ENCODE data around the gene SH2D1B. TPM values are rescaled to one million over a fixed set of nuclear protein-coding genes. Genes with fewer than 3 reads are reported as not detected.

The SH2D1B gene
- total RNA-seq, 1 experiment from 2014 or later, result not detected

GRCh38 chr1:162416909-162417308, 5.0 kb upstream of the SH2D1B start:
- Mint-ChIP-seq H3K27me3 (ENCODE audit: unreplicated experiment) (no peaks in the 10 kb centered on the region), H3K36me3 (ENCODE audit: insufficient read depth, unreplicated experiment) (no peaks in the 10 kb centered on the region), H3K27ac (ENCODE audit: unreplicated experiment) (no peak overlapping the region), H3K4me3 (ENCODE audit: low read depth, unreplicated experiment) (no peak overlapping the region), H3K4me1 (ENCODE audit: low read depth, unreplicated experiment) (peaks cover 39% of the 10 kb centered on the region), H3K9me3 (ENCODE audit: low read depth, unreplicated experiment) (peaks cover 4% of the 10 kb centered on the region)
- intact Hi-C loops (cut with micrococcal nuclease; ENCODE audit: unreplicated experiment), result no loop called here
- no peak for DNase-seq
- no TSS peak for BruUV-seq (replicated peaks)
- CTCF ChIA-PET, result no interaction called here
- no peak for TF ChIP-seq CTCF (IDR thresholded peaks at IDR 0.05; ENCODE audit: unreplicated experiment)

- H3K9me3 Mint-ChIP-seq (ENCODE audit: low read depth, unreplicated experiment), result peaks cover 4% of the 10 kb centered on the region
- peaks cover 37% of the 10 kb centered on the region for H3K4me1 Mint-ChIP-seq (ENCODE audit: low read depth, unreplicated experiment)
- BruUV-seq (replicated peaks), result no TSS peak
- DNase-seq, result no peak
- CTCF ChIA-PET, result no interaction called here
- no peak for TF ChIP-seq CTCF (IDR thresholded peaks at IDR 0.05; ENCODE audit: unreplicated experiment)
- H3K27me3 Mint-ChIP-seq (ENCODE audit: unreplicated experiment), result no peaks in the 10 kb centered on the region
- intact Hi-C loops (cut with micrococcal nuclease; ENCODE audit: unreplicated experiment), result no loop called here
- H3K36me3 Mint-ChIP-seq (ENCODE audit: insufficient read depth, unreplicated experiment), result no peaks in the 10 kb centered on the region
- no peak overlapping the region for H3K4me3 Mint-ChIP-seq (ENCODE audit: low read depth, unreplicated experiment)
- H3K27ac Mint-ChIP-seq (ENCODE audit: unreplicated experiment), result no peak overlapping the region
Observed at GRCh38 chr1:162416215-162416614, 4.3 kb upstream of the SH2D1B start.

- no peak for TF ChIP-seq CTCF (IDR thresholded peaks at IDR 0.05; ENCODE audit: unreplicated experiment)
- intact Hi-C loops (cut with micrococcal nuclease; ENCODE audit: unreplicated experiment), result no loop called here
- Mint-ChIP-seq H3K27ac (ENCODE audit: unreplicated experiment) (no peak overlapping the region), H3K4me3 (ENCODE audit: low read depth, unreplicated experiment) (no peak overlapping the region), H3K9me3 (ENCODE audit: low read depth, unreplicated experiment) (no peaks in the 10 kb centered on the region), H3K36me3 (ENCODE audit: insufficient read depth, unreplicated experiment) (no peaks in the 10 kb centered on the region), H3K27me3 (ENCODE audit: unreplicated experiment) (no peaks in the 10 kb centered on the region), H3K4me1 (ENCODE audit: low read depth, unreplicated experiment) (peaks cover 7% of the 10 kb centered on the region)
- no TSS peak for BruUV-seq (replicated peaks)
- CTCF ChIA-PET, result interaction anchor here (1.0 kb wide), 1 partner anchor 12 kb away, joined by 3 read pairs; no protein-coding TSS in a partner anchor
- DNase-seq, result no peak
Observed at GRCh38 chr1:162407539-162407938, 4.4 kb downstream of the SH2D1B start.

GRCh38 chr1:162406811-162407210, 5.1 kb downstream of the SH2D1B start:
- no peaks in the 10 kb centered on the region for H3K27me3 Mint-ChIP-seq (ENCODE audit: unreplicated experiment)
- DNase-seq, result no peak
- H3K27ac Mint-ChIP-seq (ENCODE audit: unreplicated experiment), result no peak overlapping the region
- BruUV-seq (replicated peaks), result no TSS peak
- no peak overlapping the region for H3K4me3 Mint-ChIP-seq (ENCODE audit: low read depth, unreplicated experiment)
- CTCF ChIA-PET, result interaction anchor here (1.9 kb wide), 1 partner anchor 12 kb away, joined by 5 read pairs; no protein-coding TSS in a partner anchor
- peaks cover 4% of the 10 kb centered on the region for H3K4me1 Mint-ChIP-seq (ENCODE audit: low read depth, unreplicated experiment)
- H3K9me3 Mint-ChIP-seq (ENCODE audit: low read depth, unreplicated experiment), result no peaks in the 10 kb centered on the region
- intact Hi-C loops (cut with micrococcal nuclease; ENCODE audit: unreplicated experiment), result no loop called here
- no peak for TF ChIP-seq CTCF (IDR thresholded peaks at IDR 0.05; ENCODE audit: unreplicated experiment)
- no peaks in the 10 kb centered on the region for H3K36me3 Mint-ChIP-seq (ENCODE audit: insufficient read depth, unreplicated experiment)

Data from Calu3 (cell line).